Type B pancreatic cell (in vitro differentiated cells): Measurements from ENCODE around the gene BEGAIN. TPM values are rescaled to one million over a fixed set of nuclear protein-coding genes. Genes with fewer than 3 reads are reported as not detected.

ENCODE experiments used
- DNase-seq: peaks from one replicate; pipeline ENCODE4 v3.0.0; 2021; ENCODE audit warnings: mixed read lengths; ENCODE audit not compliant: unreplicated experiment; ENCODE audit errors: extremely low spot score
- H3K27ac Mint-ChIP-seq: 2 replicates; pipeline ENCODE4 v1.8.0; 2021; ENCODE audit warnings: mild to moderate bottlenecking, mixed read lengths
- H3K27me3 Mint-ChIP-seq: 2 replicates; pipeline ENCODE4 v1.8.0; 2021; ENCODE audit warnings: mixed read lengths
- H3K36me3 Mint-ChIP-seq: 2 replicates; pipeline ENCODE4 v1.8.0; 2021; ENCODE audit warnings: mixed read lengths
- H3K4me1 Mint-ChIP-seq: one replicate; pipeline ENCODE4 v1.8.0; 2021; ENCODE audit warnings: mixed read lengths; ENCODE audit not compliant: unreplicated experiment
- H3K4me3 Mint-ChIP-seq: 2 replicates; pipeline ENCODE4 v1.8.0; 2021; ENCODE audit warnings: mild to moderate bottlenecking, mixed read lengths
- H3K9me3 Mint-ChIP-seq: 2 replicates; pipeline ENCODE4 v1.8.0; 2021; ENCODE audit warnings: mixed read lengths
- CTCF ChIP-seq: fragments of 200-600 bp; sonication (generic); conservative IDR thresholded peaks from 2 replicates; pipeline ENCODE4 v1.5.0; 2021; ENCODE audit warnings: antibody characterized with exemption, mild to moderate bottlenecking
- total RNA-seq: library from RNA; stranded (reverse); gene quantifications from 2 replicates; pipeline ENCODE4 v1.2.1, GENCODE V29; 2021; ENCODE audit warnings: low replicate concordance

BEGAIN gene
- total RNA-seq, 1 donor from 2014 or later: 1.9 TPM

- no peaks in the 10 kb centered on the region for H3K36me3 Mint-ChIP-seq
- H3K4me3 Mint-ChIP-seq: no peak overlapping the region
- no peaks in the 10 kb centered on the region for H3K9me3 Mint-ChIP-seq
- no peak overlapping the region for H3K27ac Mint-ChIP-seq
- H3K27me3 Mint-ChIP-seq: no peaks in the 10 kb centered on the region
- TF ChIP-seq CTCF: no peak
- peak; percentile 58 for DNase-seq
- peaks cover 17% of the 10 kb centered on the region for H3K4me1 Mint-ChIP-seq
Observed at GRCh38 chr14:100531152-100532121, 55.8 kb downstream of the BEGAIN start.

GRCh38 chr14:100530270-100531072, 56.7 kb downstream of the BEGAIN start:
- TF ChIP-seq CTCF: no peak
- Mint-ChIP-seq H3K4me1 (peaks cover 9% of the 10 kb centered on the region), H3K27ac (no peak overlapping the region), H3K4me3 (no peak overlapping the region), H3K36me3 (no peaks in the 10 kb centered on the region), H3K9me3 (no peaks in the 10 kb centered on the region), H3K27me3 (no peaks in the 10 kb centered on the region)
- DNase-seq: peak; percentile 66

DNA sequence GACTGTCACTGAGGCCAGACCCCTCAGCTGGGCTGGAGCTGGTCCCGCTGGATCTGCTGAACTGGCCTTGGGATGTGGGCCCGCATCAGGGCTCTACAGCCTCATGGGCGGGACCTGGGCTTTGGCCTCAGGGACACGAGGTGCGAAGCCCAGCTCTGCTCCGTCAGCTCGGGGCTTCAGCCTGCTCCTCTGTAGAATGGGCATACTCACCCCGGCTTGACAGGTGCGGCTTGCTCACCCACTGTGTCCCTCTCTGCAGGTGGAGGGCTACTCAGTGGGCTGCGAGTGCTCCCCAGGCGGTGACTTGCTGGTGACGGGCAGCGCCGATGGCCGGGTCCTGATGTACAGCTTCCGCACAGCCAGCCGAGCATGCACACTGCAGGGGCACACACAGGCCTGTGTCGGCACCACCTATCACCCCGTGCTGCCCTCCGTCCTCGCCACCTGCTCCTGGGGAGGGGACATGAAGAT, 57.6 kb downstream of the BEGAIN start:
- H3K9me3 Mint-ChIP-seq: no peaks in the 10 kb centered on the region
- no peaks in the 10 kb centered on the region for H3K36me3 Mint-ChIP-seq
- no peak for TF ChIP-seq CTCF
- H3K27me3 Mint-ChIP-seq: no peaks in the 10 kb centered on the region
- no peak overlapping the region for H3K27ac Mint-ChIP-seq
- H3K4me1 Mint-ChIP-seq: peaks cover 12% of the 10 kb centered on the region
- H3K4me3 Mint-ChIP-seq: no peak overlapping the region
- peak; percentile 67 for DNase-seq

DNA sequence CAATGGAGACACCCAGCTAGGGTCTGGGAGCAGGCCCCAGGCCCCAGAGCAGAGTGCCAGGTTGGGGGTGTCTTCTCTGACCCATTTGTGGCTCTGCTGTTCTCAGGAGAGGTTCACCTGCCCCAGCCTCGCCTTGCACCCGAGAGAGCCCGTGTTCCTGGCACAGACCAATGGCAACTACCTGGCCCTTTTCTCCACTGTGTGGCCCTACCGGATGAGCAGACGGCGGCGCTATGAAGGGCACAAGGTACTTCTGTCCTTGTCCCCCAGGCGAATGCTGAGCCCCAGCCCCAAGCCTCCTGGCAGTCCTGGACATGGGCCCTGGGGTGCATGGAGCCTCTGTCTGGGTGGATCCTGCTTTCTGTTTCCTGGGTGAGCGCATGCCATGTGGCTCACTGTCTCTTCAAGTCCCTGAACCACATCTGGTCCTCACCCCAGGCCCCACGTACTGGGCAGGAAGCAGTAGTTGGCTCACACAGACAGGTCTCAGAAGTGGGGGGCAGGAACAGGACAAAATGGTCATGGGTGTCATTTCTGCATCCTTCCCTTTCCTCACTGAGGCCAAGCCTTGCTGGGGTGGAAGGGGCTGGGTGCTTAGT, 58.2 kb downstream of the BEGAIN start:
- no peak for TF ChIP-seq CTCF
- peaks cover 7% of the 10 kb centered on the region for H3K4me1 Mint-ChIP-seq
- H3K27me3 Mint-ChIP-seq: no peaks in the 10 kb centered on the region
- DNase-seq: peak; percentile 63
- no peak overlapping the region for H3K4me3 Mint-ChIP-seq
- no peak overlapping the region for H3K27ac Mint-ChIP-seq
- no peaks in the 10 kb centered on the region for H3K36me3 Mint-ChIP-seq
- H3K9me3 Mint-ChIP-seq: no peaks in the 10 kb centered on the region

- no peak overlapping the region for H3K4me3 Mint-ChIP-seq
- no peak overlapping the region for H3K27ac Mint-ChIP-seq
Observed at GRCh38 chr14:100526632-100527031, 60.6 kb downstream of the BEGAIN start.

More at GRCh38 chr14:100526632-100527031, 60.6 kb downstream of the BEGAIN start:
- Mint-ChIP-seq H3K27me3 (no peaks in the 10 kb centered on the region), H3K4me1 (peaks cover 4% of the 10 kb centered on the region), H3K9me3 (no peaks in the 10 kb centered on the region), H3K36me3 (no peaks in the 10 kb centered on the region)
- DNase-seq: peak; percentile 32
- no peak for TF ChIP-seq CTCF
